Neuronal stem cell (in vitro differentiated cells): Measurements from ENCODE around the gene TTLL1.

ENCODE experiments used
- DNase-seq: peaks from one replicate; pipeline ENCODE4 v3.0.0-alpha.2; 2013; ENCODE audit warnings: low spot score
- H2AFZ ChIP-seq: one replicate; pipeline ENCODE4 v1.6.1; 2013; ENCODE audit warnings: mild to moderate bottlenecking, low read length, inconsistent platforms
- H2AK5ac ChIP-seq: 2 replicates; pipeline ENCODE4 v1.6.1; 2013; ENCODE audit warnings: low read depth, mild to moderate bottlenecking, inconsistent platforms, low read length, moderate library complexity, mixed read lengths
- H2BK120ac ChIP-seq: 2 replicates; pipeline ENCODE4 v1.6.1; 2013; ENCODE audit warnings: low read depth, mild to moderate bottlenecking, inconsistent platforms, low read length, moderate library complexity, mixed read lengths
- H2BK12ac ChIP-seq: one replicate; pipeline ENCODE4 v1.6.1; 2013; ENCODE audit warnings: low read length, inconsistent platforms
- H2BK15ac ChIP-seq: 2 replicates; pipeline ENCODE4 v1.6.1; 2013; ENCODE audit warnings: mild to moderate bottlenecking, low read length, inconsistent platforms, mixed read lengths
- H2BK5ac ChIP-seq: one replicate; pipeline ENCODE4 v1.6.1; 2013; ENCODE audit warnings: inconsistent platforms, mild to moderate bottlenecking, low read length, moderate library complexity
- H3K14ac ChIP-seq: one replicate; pipeline ENCODE4 v1.6.1; 2013; ENCODE audit warnings: low read length, inconsistent platforms
- H3K18ac ChIP-seq: 2 replicates; pipeline ENCODE4 v1.6.1; 2013; ENCODE audit warnings: low read length, inconsistent platforms
- H3K23ac ChIP-seq: 2 replicates; pipeline ENCODE4 v1.6.1; 2013; ENCODE audit warnings: low read depth, mild to moderate bottlenecking, mixed read lengths, low read length, inconsistent platforms; ENCODE audit not compliant: poor library complexity
- H3K27ac ChIP-seq: replicated peaks from 3 replicates; pipeline ENCODE4 v1.5.1; 2013; ENCODE audit warnings: low read length, inconsistent platforms
- H3K27me3 ChIP-seq, 3 experiments: 2 replicates each; pipeline ENCODE4 v1.6.1; 2013; ENCODE audit warnings: low read length in 3 of 3, mild to moderate bottlenecking in 2 of 3, inconsistent platforms in 1 of 3, low read depth in 1 of 3, mixed read lengths in 1 of 3, moderate library complexity in 1 of 3; ENCODE audit not compliant: control insufficient read depth in 3 of 3, insufficient read depth in 3 of 3
- H3K36me3 ChIP-seq, 2 donors: replicated peaks in 1 of 2; 2 replicates each; pipeline ENCODE4 v1.6.1; 2013; ENCODE audit warnings: low read length in 2 of 2; ENCODE audit not compliant: control insufficient read depth in 2 of 2, insufficient read depth in 2 of 2
- H3K4ac ChIP-seq: 2 replicates; pipeline ENCODE4 v1.6.1; 2013; ENCODE audit warnings: inconsistent platforms, mild to moderate bottlenecking, low read length, moderate library complexity
- H3K4me1 ChIP-seq, 2 donors: 1 replicate in 1 of 2; 2 replicates in 1 of 2; pipeline ENCODE4 v1.6.1; 2013; ENCODE audit warnings: low read length in 2 of 2, low read depth in 1 of 2; ENCODE audit not compliant: control insufficient read depth in 2 of 2, insufficient read depth in 1 of 2
- H3K4me2 ChIP-seq: one replicate; pipeline ENCODE4 v1.6.1; 2013; ENCODE audit warnings: mild to moderate bottlenecking, low read length, inconsistent platforms; ENCODE audit not compliant: insufficient read depth, poor library complexity, severe bottlenecking
- H3K4me3 ChIP-seq, 2 donors: 2 replicates each; pipeline ENCODE4 v1.5.1; 2013; ENCODE audit warnings: low read length in 2 of 2, mild to moderate bottlenecking in 2 of 2, inconsistent platforms in 1 of 2, moderate library complexity in 1 of 2
- H3K79me1 ChIP-seq: one replicate; pipeline ENCODE4 v1.6.1; 2013; ENCODE audit warnings: low read depth, mild to moderate bottlenecking, inconsistent platforms, low read length, moderate library complexity
- H3K9ac ChIP-seq: one replicate; pipeline ENCODE4 v1.6.1; 2013; ENCODE audit warnings: mild to moderate bottlenecking, low read depth, low read length, inconsistent platforms; ENCODE audit not compliant: poor library complexity
- H3K9me3 ChIP-seq, 2 donors: replicated peaks in 1 of 2; 2 replicates each; pipeline versions ENCODE3 to v1.6.1; 2013; ENCODE audit warnings: low read length in 2 of 2, mild to moderate bottlenecking in 2 of 2, inconsistent platforms in 1 of 2, low read depth in 1 of 2, mixed read lengths in 1 of 2, moderate library complexity in 1 of 2; ENCODE audit not compliant: control insufficient read depth in 2 of 2, insufficient read depth in 1 of 2
- H4K8ac ChIP-seq: one replicate; pipeline ENCODE4 v1.6.1; 2013; ENCODE audit warnings: low read depth, mild to moderate bottlenecking, inconsistent platforms, low read length, moderate library complexity
- H4K91ac ChIP-seq: one replicate; pipeline ENCODE4 v1.6.1; 2013; ENCODE audit warnings: low read length, low read depth, mild to moderate bottlenecking, inconsistent platforms; ENCODE audit not compliant: poor library complexity
- WGBS, 2 donors: extraction: QIAGEN DNeasy Blood & Tissue Kit; methylation state at CpG; one replicate each; pipeline ENCODE4 v1.1.7; 2013; ENCODE audit warnings: missing lambda C conversion rate in 2 of 2, mixed read lengths in 1 of 2; ENCODE audit not compliant: insufficient read length in 2 of 2, insufficient replicate concordance in 1 of 2; ENCODE audit errors: extremely low coverage in 2 of 2; 5-methylcytosine and 5-hydroxymethylcytosine counted together

Gene TTLL1

GRCh38 chr22:43118953-43119458, 29.8 kb upstream of the TTLL1 start:
- no peaks in the 10 kb centered on the region for H3K79me1 ChIP-seq
- H3K4ac ChIP-seq = no peak overlapping the region
- no peak overlapping the region for H2BK12ac ChIP-seq
- no peak overlapping the region for H2AK5ac ChIP-seq
- no peak overlapping the region for H2BK120ac ChIP-seq
- no CpG with 5 or more reads among the region's 7 CpGs for WGBS, 2 donors
- H3K9ac ChIP-seq = no peak overlapping the region
- H3K36me3 ChIP-seq = no peaks in the 10 kb centered on the region
- H4K91ac ChIP-seq = no peak overlapping the region
- no peak overlapping the region for H3K14ac ChIP-seq
- no peak overlapping the region for H3K4me2 ChIP-seq
- no peak for DNase-seq
- no peak overlapping the region for H4K8ac ChIP-seq
- H3K4me1 ChIP-seq = peaks cover 7 to 10% of the 10 kb centered on the region in 2 donors
- H3K27ac ChIP-seq = no peak overlapping the region
- no peak overlapping the region for H2BK5ac ChIP-seq
- H3K27me3 ChIP-seq = peaks cover 0 to 4% (median 3%) of the 10 kb centered on the region in 3 experiments
- no peak overlapping the region for H3K4me3 ChIP-seq
- H3K9me3 ChIP-seq = peaks cover 0 to 3% of the 10 kb centered on the region in 2 donors
- no peak overlapping the region for H3K18ac ChIP-seq
- H2AFZ ChIP-seq = no peak overlapping the region
- H3K23ac ChIP-seq = no peak overlapping the region
- H2BK15ac ChIP-seq = no peak overlapping the region

- H4K91ac ChIP-seq = no peak overlapping the region
- peaks cover 0 to 3% of the 10 kb centered on the region in 2 donors for H3K9me3 ChIP-seq
- no peak overlapping the region for H3K4ac ChIP-seq
- no peak overlapping the region for H2BK5ac ChIP-seq
- H3K14ac ChIP-seq = no peak overlapping the region
- no peak overlapping the region for H2BK12ac ChIP-seq
- no CpG with 5 or more reads among the region's 21 CpGs for WGBS, 2 donors
- DNase-seq = no peak
- peak overlapping the region; percentile 21 for H3K23ac ChIP-seq
- H3K79me1 ChIP-seq = no peaks in the 10 kb centered on the region
- H3K4me2 ChIP-seq = no peak overlapping the region
- peak overlapping the region; percentile 14 for H2AK5ac ChIP-seq
- peak overlapping the region; percentile 61 for H2AFZ ChIP-seq
- H3K36me3 ChIP-seq = no peaks in the 10 kb centered on the region
- H3K4me1 ChIP-seq = peaks cover 7 to 10% of the 10 kb centered on the region in 2 donors
- H3K9ac ChIP-seq = no peak overlapping the region
- no peak overlapping the region for H2BK15ac ChIP-seq
- no peak overlapping the region for H4K8ac ChIP-seq
- H3K4me3 ChIP-seq = peak overlapping the region in 1 of 2 donors; percentile 45
- H3K27me3 ChIP-seq = peaks cover 0 to 4% (median 3%) of the 10 kb centered on the region in 3 experiments
- H2BK120ac ChIP-seq = no peak overlapping the region
- H3K27ac ChIP-seq = peak overlapping the region; percentile 15
- H3K18ac ChIP-seq = peak overlapping the region; percentile 27
Measured at GRCh38 chr22:43118024-43118849, 29.0 kb upstream of the TTLL1 start.

GRCh38 chr22:43116932-43117331, 27.7 kb upstream of the TTLL1 start:
- H3K4me2 ChIP-seq = no peak overlapping the region
- H3K9me3 ChIP-seq = peaks cover 0 to 3% of the 10 kb centered on the region in 2 donors
- H2BK15ac ChIP-seq = no peak overlapping the region
- H3K79me1 ChIP-seq = no peaks in the 10 kb centered on the region
- no peak overlapping the region for H3K4me3 ChIP-seq
- no CpG with 5 or more reads among the region's 7 CpGs for WGBS, 2 donors
- peaks cover 7 to 10% of the 10 kb centered on the region in 2 donors for H3K4me1 ChIP-seq
- H2BK120ac ChIP-seq = no peak overlapping the region
- H3K36me3 ChIP-seq = no peaks in the 10 kb centered on the region
- DNase-seq = no peak
- H2BK12ac ChIP-seq = no peak overlapping the region
- no peak overlapping the region for H2BK5ac ChIP-seq
- no peak overlapping the region for H3K9ac ChIP-seq
- H3K23ac ChIP-seq = no peak overlapping the region
- H3K14ac ChIP-seq = no peak overlapping the region
- H2AFZ ChIP-seq = no peak overlapping the region
- H4K91ac ChIP-seq = no peak overlapping the region
- H4K8ac ChIP-seq = no peak overlapping the region
- H3K18ac ChIP-seq = no peak overlapping the region
- H3K4ac ChIP-seq = no peak overlapping the region
- H3K27ac ChIP-seq = no peak overlapping the region
- H3K27me3 ChIP-seq = peaks cover 0 to 12% (median 10%) of the 10 kb centered on the region in 3 experiments
- no peak overlapping the region for H2AK5ac ChIP-seq

GRCh38 chr22:43114958-43115357, 25.8 kb upstream of the TTLL1 start:
- Histone ChIP-seq H3K4me3 (no peak overlapping the region), H3K14ac (peak overlapping the region; percentile 33), H2BK5ac (no peak overlapping the region), H3K23ac (peak overlapping the region; percentile 18), H2AFZ (no peak overlapping the region), H2BK120ac (no peak overlapping the region), H3K4me2 (no peak overlapping the region), H2BK12ac (no peak overlapping the region), H4K8ac (no peak overlapping the region), H3K79me1 (no peaks in the 10 kb centered on the region), H3K18ac (no peak overlapping the region), H3K9me3 (peaks cover 0 to 3% of the 10 kb centered on the region in 2 donors), H3K36me3 (no peaks in the 10 kb centered on the region), H2BK15ac (no peak overlapping the region), H3K27me3 (peaks cover 12 to 31% (median 29%) of the 10 kb centered on the region in 3 experiments), H2AK5ac (peak overlapping the region; percentile 74), H3K4ac (no peak overlapping the region), H3K9ac (peak overlapping the region; percentile 18), H4K91ac (no peak overlapping the region), H3K27ac (no peak overlapping the region), H3K4me1 (peaks cover 10 to 20% of the 10 kb centered on the region in 2 donors)
- WGBS, 2 donors = no CpG with 5 or more reads among the region's 5 CpGs
- no peak for DNase-seq
